ENCODE data around the gene ETFB.

DNA sequence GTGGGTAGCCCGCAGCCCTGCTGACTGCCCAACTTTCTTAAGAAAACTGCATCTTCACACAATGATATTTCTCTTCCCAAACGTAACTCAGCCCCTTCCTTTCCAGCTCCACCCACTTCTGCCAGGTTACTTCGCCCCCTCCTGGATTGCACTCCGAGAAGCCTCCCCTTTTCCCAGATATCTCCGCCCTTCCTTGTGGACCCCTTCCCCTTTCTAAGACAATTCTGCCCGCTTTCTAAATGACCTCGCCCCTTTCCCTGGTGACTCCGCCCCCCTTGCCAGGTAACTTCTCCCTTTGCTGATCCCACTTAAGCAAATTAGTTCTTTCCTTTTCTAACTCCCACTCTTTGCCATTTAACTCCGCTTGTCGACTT lies 26.9 kb downstream of the ETFB start:
- TF ChIP-seq, protein P1, sequence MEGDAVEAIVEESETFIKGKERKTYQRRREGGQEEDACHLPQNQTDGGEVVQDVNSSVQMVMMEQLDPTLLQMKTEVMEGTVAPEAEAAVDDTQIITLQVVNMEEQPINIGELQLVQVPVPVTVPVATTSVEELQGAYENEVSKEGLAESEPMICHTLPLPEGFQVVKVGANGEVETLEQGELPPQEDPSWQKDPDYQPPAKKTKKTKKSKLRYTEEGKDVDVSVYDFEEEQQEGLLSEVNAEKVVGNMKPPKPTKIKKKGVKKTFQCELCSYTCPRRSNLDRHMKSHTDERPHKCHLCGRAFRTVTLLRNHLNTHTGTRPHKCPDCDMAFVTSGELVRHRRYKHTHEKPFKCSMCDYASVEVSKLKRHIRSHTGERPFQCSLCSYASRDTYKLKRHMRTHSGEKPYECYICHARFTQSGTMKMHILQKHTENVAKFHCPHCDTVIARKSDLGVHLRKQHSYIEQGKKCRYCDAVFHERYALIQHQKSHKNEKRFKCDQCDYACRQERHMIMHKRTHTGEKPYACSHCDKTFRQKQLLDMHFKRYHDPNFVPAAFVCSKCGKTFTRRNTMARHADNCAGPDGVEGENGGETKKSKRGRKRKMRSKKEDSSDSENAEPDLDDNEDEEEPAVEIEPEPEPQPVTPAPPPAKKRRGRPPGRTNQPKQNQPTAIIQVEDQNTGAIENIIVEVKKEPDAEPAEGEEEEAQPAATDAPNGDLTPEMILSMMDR (IDR thresholded peaks at IDR 0.05), result no peak
- no peak for TF ChIP-seq POLR2A (IDR thresholded peaks at IDR 0.05)

Data from vagina (tissue), 2 donors.